ENCODE data around the gene HOMER3. TPM values are rescaled to one million over a fixed set of nuclear protein-coding genes. Genes with fewer than 3 reads are reported as not detected.

HOMER3 gene
- total and polyA plus RNA-seq, 2 of the 13 experiments (the other 11 are each of a cell fraction or from before 2014, with no cell fraction given) = 21.3 to 27.3 TPM

- TF ChIP-seq ARID4A (CRISPR knock-in tag; IDR thresholded peaks at IDR 0.05; ENCODE audit: borderline replicate concordance) = peak; percentile 55; the same call in 1 of the 2 replicates
- 0 out of 2 replicates have a peak, but pooled peaks have one; percentile 23 for TF ChIP-seq WIZ (CRISPR knock-in tag; IDR thresholded peaks at IDR 0.05)
- no peak for TF ChIP-seq KMT2B (CRISPR knock-in tag; IDR thresholded peaks at IDR 0.05)
- TF ChIP-seq ZNF331 (CRISPR knock-in tag; IDR thresholded peaks at IDR 0.05) = 0 out of 2 replicates have a peak, but pooled peaks have one; percentile 17
- TF ChIP-seq FOSL2 (CRISPR knock-in tag; IDR thresholded peaks at IDR 0.05) = 0 out of 2 replicates have a peak, but pooled peaks have one; percentile 23
- TF ChIP-seq THRA (CRISPR knock-in tag; IDR thresholded peaks at IDR 0.05; ENCODE audit: borderline replicate concordance) = 0 out of 2 replicates have a peak, but pooled peaks have one; percentile 17
- TF ChIP-seq ZNF883 (CRISPR knock-in tag; IDR thresholded peaks at IDR 0.05; ENCODE audit: not compliant biosample characterization) = peak; percentile 58
- TF ChIP-seq SKI (IDR thresholded peaks at IDR 0.05; ENCODE audit: partially characterized antibody) = no peak
- TF ChIP-seq TBX2 (CRISPR knock-in tag; IDR thresholded peaks at IDR 0.05; ENCODE audit: borderline replicate concordance) = peak; percentile 19; the same call in 1 of the 2 replicates
- TF ChIP-seq PHF8 (CRISPR knock-in tag; IDR thresholded peaks at IDR 0.05) = peak; percentile 62
- TF ChIP-seq POLR2G (IDR thresholded peaks at IDR 0.05; ENCODE audit: low read depth, low read length) = no peak
- TF ChIP-seq NONO (IDR thresholded peaks at IDR 0.05) = no peak
- peak; percentile 78 for TF ChIP-seq NONO (CRISPR knock-in tag; conservative IDR thresholded peaks at IDR 0.05)
- peak; percentile 77; the same call in 1 of the 2 replicates for TF ChIP-seq MYC (CRISPR knock-in tag; IDR thresholded peaks at IDR 0.05; ENCODE audit: borderline replicate concordance)
- TF ChIP-seq POLR2A (IDR thresholded peaks at IDR 0.05; ENCODE audit: insufficient read depth in 1 of 2, low read depth in 2 of 2, low read length in 2 of 2) = peak; percentile 31 to 34; a peak in 2 of 4 replicates
- TF ChIP-seq ISL2 (CRISPR knock-in tag; IDR thresholded peaks at IDR 0.05) = 0 out of 2 replicates have a peak, but pooled peaks have one; percentile 7
Observed at GRCh38 chr19:18895038-18895823, 45.8 kb downstream of the HOMER3 start (continued).
